Measurements from ENCODE around the gene PACSIN2. TPM values are rescaled to one million over a fixed set of nuclear protein-coding genes. Genes with fewer than 3 reads are reported as not detected.

Gene PACSIN2
- total and polyA plus RNA-seq, 2 of the 13 experiments (the other 11 are each of a cell fraction or from before 2014, with no cell fraction given), result 54.1 to 68.8 TPM

- BruUV-seq (replicated peaks), result no TSS peak
- H3K4me1 ChIP-seq (ENCODE audit: insufficient read depth, low read length), result peaks cover 100% of the 10 kb centered on the region
- no peak for DNase-seq (ENCODE audit: low spot score)
Observed at GRCh38 chr22:42961810-42962209, 53.1 kb downstream of the PACSIN2 start.

More at GRCh38 chr22:42961810-42962209, 53.1 kb downstream of the PACSIN2 start:
- Histone ChIP-seq H3K9me3 (ENCODE audit: low read length) (no peaks in the 10 kb centered on the region), H3K27me3 (ENCODE audit: control insufficient read depth in 1 of 2, insufficient read depth in 2 of 2, low read length in 2 of 2) (no peaks in the 10 kb centered on the region), H2AFZ (ENCODE audit: low read length) (no peak overlapping the region), H4K20me1 (ENCODE audit: insufficient read depth, low read length) (no peaks in the 10 kb centered on the region; the same call in 1 of the 2 replicates), H3K4me3 (replicated peaks in 1 of 3; ENCODE audit: insufficient read depth in 1 of 3, low read depth in 2 of 3, low read length in 3 of 3) (no peak overlapping the region), H3K79me2 (ENCODE audit: insufficient read depth, low read length) (peaks cover 89% of the 10 kb centered on the region), H3K9ac (ENCODE audit: insufficient read depth, low read depth, low read length) (no peak overlapping the region), H3K27ac (ENCODE audit: extremely low read length, insufficient read depth, low read length) (peak overlapping the region; percentile 75), H3K4me2 (ENCODE audit: low read depth, low read length) (peak overlapping the region; percentile 28; the same call in 1 of the 2 replicates), H3K36me3 (replicated peaks in 1 of 2; ENCODE audit: control insufficient read depth in 1 of 2, insufficient read depth in 2 of 2, low read length in 2 of 2) (peaks cover 0 to 5% of the 10 kb centered on the region in 2 experiments; a peak in 2 of 5 replicates)
- ChIA-PET POLR2A (interaction anchor here (1.7 kb wide), 1 partner anchor 15 kb away, joined by 4 read pairs; no protein-coding TSS in a partner anchor), CTCF (ENCODE audit: low intra/inter-chr PET ratio, low total read pairs) (no interaction called here)
- TF ChIP-seq, protein P1, sequence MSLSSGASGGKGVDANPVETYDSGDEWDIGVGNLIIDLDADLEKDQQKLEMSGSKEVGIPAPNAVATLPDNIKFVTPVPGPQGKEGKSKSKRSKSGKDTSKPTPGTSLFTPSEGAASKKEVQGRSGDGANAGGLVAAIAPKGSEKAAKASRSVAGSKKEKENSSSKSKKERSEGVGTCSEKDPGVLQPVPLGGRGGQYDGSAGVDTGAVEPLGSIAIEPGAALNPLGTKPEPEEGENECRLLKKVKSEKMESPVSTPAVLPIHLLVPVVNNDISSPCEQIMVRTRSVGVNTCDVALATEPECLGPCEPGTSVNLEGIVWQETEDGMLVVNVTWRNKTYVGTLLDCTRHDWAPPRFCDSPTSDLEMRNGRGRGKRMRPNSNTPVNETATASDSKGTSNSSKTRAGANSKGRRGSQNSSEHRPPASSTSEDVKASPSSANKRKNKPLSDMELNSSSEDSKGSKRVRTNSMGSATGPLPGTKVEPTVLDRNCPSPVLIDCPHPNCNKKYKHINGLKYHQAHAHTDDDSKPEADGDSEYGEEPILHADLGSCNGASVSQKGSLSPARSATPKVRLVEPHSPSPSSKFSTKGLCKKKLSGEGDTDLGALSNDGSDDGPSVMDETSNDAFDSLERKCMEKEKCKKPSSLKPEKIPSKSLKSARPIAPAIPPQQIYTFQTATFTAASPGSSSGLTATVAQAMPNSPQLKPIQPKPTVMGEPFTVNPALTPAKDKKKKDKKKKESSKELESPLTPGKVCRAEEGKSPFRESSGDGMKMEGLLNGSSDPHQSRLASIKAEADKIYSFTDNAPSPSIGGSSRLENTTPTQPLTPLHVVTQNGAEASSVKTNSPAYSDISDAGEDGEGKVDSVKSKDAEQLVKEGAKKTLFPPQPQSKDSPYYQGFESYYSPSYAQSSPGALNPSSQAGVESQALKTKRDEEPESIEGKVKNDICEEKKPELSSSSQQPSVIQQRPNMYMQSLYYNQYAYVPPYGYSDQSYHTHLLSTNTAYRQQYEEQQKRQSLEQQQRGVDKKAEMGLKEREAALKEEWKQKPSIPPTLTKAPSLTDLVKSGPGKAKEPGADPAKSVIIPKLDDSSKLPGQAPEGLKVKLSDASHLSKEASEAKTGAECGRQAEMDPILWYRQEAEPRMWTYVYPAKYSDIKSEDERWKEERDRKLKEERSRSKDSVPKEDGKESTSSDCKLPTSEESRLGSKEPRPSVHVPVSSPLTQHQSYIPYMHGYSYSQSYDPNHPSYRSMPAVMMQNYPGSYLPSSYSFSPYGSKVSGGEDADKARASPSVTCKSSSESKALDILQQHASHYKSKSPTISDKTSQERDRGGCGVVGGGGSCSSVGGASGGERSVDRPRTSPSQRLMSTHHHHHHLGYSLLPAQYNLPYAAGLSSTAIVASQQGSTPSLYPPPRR (CRISPR knock-in tag; IDR thresholded peaks at IDR 0.05; ENCODE audit: borderline replicate concordance), result no peak
- TF ChIP-seq ZSCAN21 (CRISPR knock-in tag; IDR thresholded peaks at IDR 0.05; ENCODE audit: borderline replicate concordance), result no peak
- TF ChIP-seq, protein P2, sequence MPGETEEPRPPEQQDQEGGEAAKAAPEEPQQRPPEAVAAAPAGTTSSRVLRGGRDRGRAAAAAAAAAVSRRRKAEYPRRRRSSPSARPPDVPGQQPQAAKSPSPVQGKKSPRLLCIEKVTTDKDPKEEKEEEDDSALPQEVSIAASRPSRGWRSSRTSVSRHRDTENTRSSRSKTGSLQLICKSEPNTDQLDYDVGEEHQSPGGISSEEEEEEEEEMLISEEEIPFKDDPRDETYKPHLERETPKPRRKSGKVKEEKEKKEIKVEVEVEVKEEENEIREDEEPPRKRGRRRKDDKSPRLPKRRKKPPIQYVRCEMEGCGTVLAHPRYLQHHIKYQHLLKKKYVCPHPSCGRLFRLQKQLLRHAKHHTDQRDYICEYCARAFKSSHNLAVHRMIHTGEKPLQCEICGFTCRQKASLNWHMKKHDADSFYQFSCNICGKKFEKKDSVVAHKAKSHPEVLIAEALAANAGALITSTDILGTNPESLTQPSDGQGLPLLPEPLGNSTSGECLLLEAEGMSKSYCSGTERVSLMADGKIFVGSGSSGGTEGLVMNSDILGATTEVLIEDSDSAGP (CRISPR knock-in tag; IDR thresholded peaks at IDR 0.05; ENCODE audit: borderline replicate concordance), result no peak
- no peak for TF ChIP-seq ZBTB33 (CRISPR knock-in tag; IDR thresholded peaks at IDR 0.05)
- no peak for TF ChIP-seq DNMT1 (CRISPR knock-in tag; IDR thresholded peaks at IDR 0.05)
- no peak for TF ChIP-seq GABPB1 (CRISPR knock-in tag; IDR thresholded peaks at IDR 0.05)
- TF ChIP-seq ZNF468 (CRISPR knock-in tag; IDR thresholded peaks at IDR 0.05), result no peak
- no peak for TF ChIP-seq ZNF160 (CRISPR knock-in tag; IDR thresholded peaks at IDR 0.05)
- TF ChIP-seq ZNF549 (CRISPR knock-in tag; IDR thresholded peaks at IDR 0.05), result no peak
- TF ChIP-seq SMAD9 (CRISPR knock-in tag; IDR thresholded peaks at IDR 0.05), result no peak
- intact Hi-C loops (cut with micrococcal nuclease; ENCODE audit: unreplicated experiment), result loop anchor here (5.0 kb wide), 1 partner anchor 35 kb away; no protein-coding TSS in a partner anchor
- no peak for FAIRE-seq
- in situ Hi-C loops (cut with HindIII; ENCODE audit: extremely low pct_ligation_motif_present, low pct_unique_long_range_greater_than_20kb), result no loop called here
- ATAC-seq, result no peak
- WGBS (ENCODE audit: low lambda C conversion rate), result 91% methylated on average over 6 of the region's 6 CpGs
